H1 (cell line): ENCODE measurements around the gene RELL2. TPM values are rescaled to one million over a fixed set of nuclear protein-coding genes. Genes with fewer than 3 reads are reported as not detected.

Experiments used
- CTCF ChIA-PET: fragments of 300-600 bp; sonication (Branson Sonifier 250); formaldehyde crosslinking; loops from one replicate; lab custom pipeline; 2021; ENCODE audit not compliant: partially characterized antibody; lab: Charles Lee
- POLR2A ChIA-PET: fragments of 300-600 bp; sonication (Branson Sonifier 250); formaldehyde crosslinking; loops from one replicate; lab custom pipeline; 2021; ENCODE audit warnings: inconsistent platforms; ENCODE audit not compliant: partially characterized antibody; lab: Charles Lee
- DNase-seq, 2 experiments: peaks; one replicate each; pipeline versions ENCODE4 v3.0.0 to v3.0.0-alpha.2; 2010 to 2022; ENCODE audit warnings: low spot score in 2 of 2, low read depth in 1 of 2, mixed read lengths in 1 of 2
- FAIRE-seq: peaks from 2 replicates; lab custom pipeline; 2011; peaks lifted over from hg19 to GRCh38; lab: Jason Lieb, UNC
- H2AFZ ChIP-seq: 2 replicates; pipeline ENCODE4 v1.8.1; 2012; ENCODE audit warnings: low read length, inconsistent platforms
- H2AK5ac ChIP-seq: 2 replicates; pipeline ENCODE4 v1.6.1; 2013; ENCODE audit warnings: low read depth, low read length
- H2BK120ac ChIP-seq: replicated peaks from 2 replicates; pipeline ENCODE3; 2013; ENCODE audit warnings: low read depth, low read length, inconsistent platforms
- H2BK12ac ChIP-seq: 2 replicates; pipeline ENCODE4 v1.6.1; 2013; ENCODE audit warnings: low read depth, low read length
- H2BK15ac ChIP-seq: 2 replicates; pipeline ENCODE4 v1.6.1; 2013; ENCODE audit warnings: low read length
- H2BK20ac ChIP-seq: 2 replicates; pipeline ENCODE4 v1.6.1; 2013; ENCODE audit warnings: low read length
- H2BK5ac ChIP-seq: 2 replicates; pipeline ENCODE4 v1.6.1; 2013; ENCODE audit warnings: low read depth, low read length
- H3K14ac ChIP-seq: 2 replicates; pipeline ENCODE4 v1.6.1; 2013; ENCODE audit warnings: inconsistent platforms; ENCODE audit not compliant: insufficient read length
- H3K18ac ChIP-seq: 2 replicates; pipeline ENCODE4 v1.6.1; 2013; ENCODE audit warnings: low read length; ENCODE audit errors: extremely low read depth
- H3K23ac ChIP-seq: 2 replicates; pipeline ENCODE4 v1.6.1; 2013; ENCODE audit warnings: inconsistent platforms; ENCODE audit not compliant: insufficient read length
- H3K23me2 ChIP-seq: 2 replicates; pipeline ENCODE4 v1.6.1; 2013; ENCODE audit warnings: low read depth, low read length
- H3K27ac ChIP-seq: 2 replicates; pipeline ENCODE4 v1.6.1; 2011; ENCODE audit warnings: low read depth, low read length, inconsistent platforms
- H3K27me3 ChIP-seq, 4 experiments: replicated peaks in 1 of 4; 1 replicate in 1 of 4; 2 replicates in 3 of 4; pipeline versions ENCODE4 v1.6.1 to v1.8.1; 2011 to 2013; ENCODE audit warnings: low read length in 3 of 4, mild to moderate bottlenecking in 3 of 4, inconsistent platforms in 2 of 4, mixed read lengths in 2 of 4, moderate library complexity in 1 of 4; ENCODE audit not compliant: control insufficient read depth in 3 of 4, insufficient read depth in 3 of 4; ENCODE audit errors: extremely low read depth in 1 of 4
- H3K36me3 ChIP-seq, 4 experiments: 2 replicates each; pipeline versions ENCODE4 v1.6.1 to v1.8.1; 2011 to 2013; ENCODE audit warnings: mild to moderate bottlenecking in 4 of 4, low read length in 3 of 4, moderate library complexity in 2 of 4, control low read depth in 1 of 4, inconsistent platforms in 1 of 4; ENCODE audit not compliant: insufficient read depth in 4 of 4, control insufficient read depth in 2 of 4
- H3K4ac ChIP-seq: replicated peaks from 2 replicates; pipeline ENCODE3; 2013; ENCODE audit warnings: low read length, low read depth, mixed read lengths, inconsistent platforms; ENCODE audit not compliant: insufficient read length
- H3K4me1 ChIP-seq, 4 experiments: replicated peaks in 1 of 4; 1 replicate in 1 of 4; 2 replicates in 3 of 4; pipeline versions ENCODE4 v1.6.1 to v1.8.1; 2011 to 2013; ENCODE audit warnings: low read length in 3 of 4, inconsistent platforms in 2 of 4, mixed read lengths in 1 of 4; ENCODE audit not compliant: insufficient read depth in 4 of 4, control insufficient read depth in 3 of 4
- H3K4me2 ChIP-seq, 2 experiments: 2 replicates each; pipeline versions ENCODE4 v1.6.1 to v1.8.1; 2011 to 2013; ENCODE audit warnings: low read depth in 2 of 2, low read length in 2 of 2, control low read depth in 1 of 2, inconsistent platforms in 1 of 2, mild to moderate bottlenecking in 1 of 2; ENCODE audit not compliant: insufficient read depth in 1 of 2
- H3K4me3 ChIP-seq, 4 experiments: fragments of 200-600, 300-600 bp in 1 of 4; sonication (generic), shearing (Covaris generic), sonication (Bioruptor Twin) in 1 of 4; 2 replicates each; pipeline versions ENCODE4 v1.5.1 to v1.8.1; 2011 to 2016; ENCODE audit warnings: low read length in 4 of 4, low read depth in 3 of 4, control low read depth in 2 of 4, inconsistent platforms in 2 of 4, mild to moderate bottlenecking in 2 of 4, mixed read lengths in 1 of 4, moderate library complexity in 1 of 4; ENCODE audit not compliant: insufficient read depth in 2 of 4; ENCODE audit errors: extremely low read depth in 1 of 4
- H3K56ac ChIP-seq: replicated peaks from 2 replicates; pipeline ENCODE3; 2013; ENCODE audit warnings: low read depth, mild to moderate bottlenecking, mixed read lengths, low read length, inconsistent platforms; ENCODE audit not compliant: insufficient read length
- H3K79me1 ChIP-seq: 2 replicates; pipeline ENCODE4 v1.6.1; 2013; ENCODE audit warnings: low read depth, low read length, control low read depth
- H3K79me2 ChIP-seq, 2 experiments: 2 replicates each; pipeline versions ENCODE4 v1.6.1 to v1.8.1; 2012 to 2013; ENCODE audit warnings: low read length in 2 of 2, mild to moderate bottlenecking in 2 of 2, inconsistent platforms in 1 of 2; ENCODE audit not compliant: insufficient read depth in 2 of 2, control insufficient read depth in 1 of 2
- H3K9ac ChIP-seq, 4 experiments: replicated peaks in 1 of 4; 1 replicate in 1 of 4; 2 replicates in 3 of 4; pipeline versions ENCODE4 v1.6.1 to v1.8.1; 2011 to 2013; ENCODE audit warnings: low read depth in 3 of 4, low read length in 3 of 4, control low read depth in 2 of 4, mild to moderate bottlenecking in 2 of 4, moderate library complexity in 2 of 4, inconsistent platforms in 1 of 4; ENCODE audit errors: extremely low read depth in 1 of 4
- H3K9me3 ChIP-seq, 2 experiments: 2 replicates each; pipeline versions ENCODE4 v1.6.1 to v1.8.1; 2012 to 2013; ENCODE audit warnings: mild to moderate bottlenecking in 2 of 2, moderate library complexity in 2 of 2, control low read depth in 1 of 2, inconsistent platforms in 1 of 2, low read depth in 1 of 2, low read length in 1 of 2, mixed read lengths in 1 of 2; ENCODE audit not compliant: insufficient read depth in 2 of 2
- H4K20me1 ChIP-seq, 2 experiments: replicated peaks in 1 of 2; 2 replicates each; pipeline versions ENCODE3 to v1.8.1; 2011 to 2013; ENCODE audit warnings: inconsistent platforms in 2 of 2, low read length in 2 of 2, mild to moderate bottlenecking in 1 of 2; ENCODE audit not compliant: insufficient read depth in 2 of 2, control insufficient read depth in 1 of 2
- H4K5ac ChIP-seq: 2 replicates; pipeline ENCODE4 v1.6.1; 2013; ENCODE audit warnings: low read length, low read depth, mixed read lengths, inconsistent platforms; ENCODE audit not compliant: insufficient read length
- H4K8ac ChIP-seq: 2 replicates; pipeline ENCODE4 v1.8.0; 2013; ENCODE audit warnings: mild to moderate bottlenecking, moderate library complexity, low read length, inconsistent platforms; ENCODE audit not compliant: insufficient read depth; ENCODE audit errors: extremely low read depth
- H4K91ac ChIP-seq: replicated peaks from 2 replicates; pipeline ENCODE3; 2013; ENCODE audit warnings: low read length, mixed read lengths, inconsistent platforms; ENCODE audit not compliant: insufficient read length
- CBX8 ChIP-seq: fragments of 300-800, 300-1000 bp; sonication (generic); IDR thresholded peaks from 2 replicates; pipeline ENCODE4 v1.7.1; 2016; ENCODE audit warnings: low read depth, low read length, borderline replicate concordance
- CREB1 ChIP-seq: IDR thresholded peaks from 2 replicates; pipeline ENCODE4 v1.6.1; 2012; ENCODE audit warnings: inconsistent platforms
- GTF2F1 ChIP-seq: IDR thresholded peaks from 2 replicates; pipeline ENCODE4 v1.6.1; 2012; ENCODE audit warnings: low read depth, low read length, improper control_type of control experiment, borderline replicate concordance
- NRF1 ChIP-seq: IDR thresholded peaks from 2 replicates; pipeline ENCODE4 v1.6.1; 2011; ENCODE audit warnings: mild to moderate bottlenecking, low read depth, low read length, improper control_type of control experiment
- WGBS, 2 experiments: shearing (Covaris generic) in 1 of 2; methylation state at CpG; one replicate each; pipeline versions ENCODE4 v1.1.6 to v1.1.7; 2013 to 2015; ENCODE audit warnings: low lambda C conversion rate in 2 of 2, mixed read lengths in 2 of 2, inconsistent platforms in 1 of 2, low coverage in 1 of 2, missing lambda C conversion rate in 1 of 2; ENCODE audit not compliant: insufficient replicate concordance in 2 of 2, insufficient coverage in 1 of 2, insufficient read length in 1 of 2; ENCODE audit errors: extremely low coverage in 1 of 2, missing lambda C conversion rate in 1 of 2; 5-methylcytosine and 5-hydroxymethylcytosine counted together
- polyA plus RNA-seq, 7 experiments: library from polyadenylated mRNA; depleted of rRNA in 3 of 7; stranded (reverse) in 5 of 7; unstranded in 2 of 7; fragments of >200 nt in 5 of 7; fragments of 200-250 nt in 2 of 7; gene quantifications; 1 replicate in 5 of 7; 2 replicates in 1 of 7; 4 replicates in 1 of 7; pipeline versions ENCODE4 v1.2.1 to v1.2.3, GENCODE V29; 2011 to 2013; ENCODE audit warnings: missing spikeins in 2 of 7, mixed read lengths in 2 of 7
- total RNA-seq: library from RNA; stranded (reverse); fragmentation: NEBNext Ultra II Directional; extraction: Animal tissue kit (Norgen Biotek cat#: 25700); gene quantifications from 2 replicates; pipeline ENCODE4 v1.2.1, GENCODE V29; 2021
- TF ChIP-seq, protein P1 (sequence below), 3 experiments: IDR thresholded peaks; 1 replicate in 2 of 3; 2 replicates in 1 of 3; pipeline versions ENCODE4 v1.5.1 to v1.6.1; 2011; ENCODE audit warnings: low read length in 3 of 3, mild to moderate bottlenecking in 3 of 3, inconsistent platforms in 2 of 3, low read depth in 1 of 3, moderate library complexity in 1 of 3; ENCODE audit not compliant: insufficient read depth in 1 of 3; ENCODE audit errors: control extremely low read depth in 1 of 3
- TF ChIP-seq, protein P2 (sequence below): IDR thresholded peaks from 2 replicates; pipeline ENCODE4 v1.6.1; 2012; ENCODE audit warnings: inconsistent platforms
- TF ChIP-seq, protein P3 (sequence below): IDR thresholded peaks from 2 replicates; pipeline ENCODE4 v1.6.1; 2011; ENCODE audit warnings: low read depth, mild to moderate bottlenecking, low read length; ENCODE audit not compliant: insufficient read depth

The RELL2 gene
- total and polyA plus RNA-seq, 2 of the 8 experiments (the other 6 are each of a cell fraction or from before 2014, with no cell fraction given), result 18.6 to 23.7 TPM

DNA sequence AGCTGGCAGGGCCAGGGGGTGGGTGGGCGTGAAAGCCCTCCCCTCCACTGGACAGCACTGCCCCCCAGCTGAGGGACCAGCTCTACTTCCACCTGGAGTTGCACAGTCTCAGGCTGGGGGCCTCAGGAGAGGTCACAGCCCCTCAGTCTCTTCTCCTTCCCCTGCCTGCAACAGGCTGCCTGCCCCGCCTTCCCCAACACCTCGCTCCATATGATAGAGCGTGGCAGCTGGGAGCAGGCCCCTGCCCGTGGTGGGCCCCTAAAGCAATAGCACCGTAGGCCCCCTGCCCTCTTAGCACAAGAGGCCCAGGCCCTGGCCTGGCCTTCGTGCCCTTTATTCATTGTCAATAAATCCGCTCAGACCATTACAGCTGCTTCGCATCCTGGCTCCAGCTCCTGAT lies 3.9 kb downstream of the RELL2 start:
- peaks cover 0 to 4% (median 3%) of the 10 kb centered on the region in 4 experiments; a peak in 5 of 7 replicates for H3K4me1 ChIP-seq
- H4K8ac ChIP-seq, result no peak overlapping the region
- no peak for FAIRE-seq
- TF ChIP-seq, protein P1, sequence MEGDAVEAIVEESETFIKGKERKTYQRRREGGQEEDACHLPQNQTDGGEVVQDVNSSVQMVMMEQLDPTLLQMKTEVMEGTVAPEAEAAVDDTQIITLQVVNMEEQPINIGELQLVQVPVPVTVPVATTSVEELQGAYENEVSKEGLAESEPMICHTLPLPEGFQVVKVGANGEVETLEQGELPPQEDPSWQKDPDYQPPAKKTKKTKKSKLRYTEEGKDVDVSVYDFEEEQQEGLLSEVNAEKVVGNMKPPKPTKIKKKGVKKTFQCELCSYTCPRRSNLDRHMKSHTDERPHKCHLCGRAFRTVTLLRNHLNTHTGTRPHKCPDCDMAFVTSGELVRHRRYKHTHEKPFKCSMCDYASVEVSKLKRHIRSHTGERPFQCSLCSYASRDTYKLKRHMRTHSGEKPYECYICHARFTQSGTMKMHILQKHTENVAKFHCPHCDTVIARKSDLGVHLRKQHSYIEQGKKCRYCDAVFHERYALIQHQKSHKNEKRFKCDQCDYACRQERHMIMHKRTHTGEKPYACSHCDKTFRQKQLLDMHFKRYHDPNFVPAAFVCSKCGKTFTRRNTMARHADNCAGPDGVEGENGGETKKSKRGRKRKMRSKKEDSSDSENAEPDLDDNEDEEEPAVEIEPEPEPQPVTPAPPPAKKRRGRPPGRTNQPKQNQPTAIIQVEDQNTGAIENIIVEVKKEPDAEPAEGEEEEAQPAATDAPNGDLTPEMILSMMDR (IDR thresholded peaks at IDR 0.05; ENCODE audit: control extremely low read depth in 1 of 3, insufficient read depth in 1 of 3, low read depth in 1 of 3, low read length in 3 of 3), result no peak
- TF ChIP-seq, protein P2, sequence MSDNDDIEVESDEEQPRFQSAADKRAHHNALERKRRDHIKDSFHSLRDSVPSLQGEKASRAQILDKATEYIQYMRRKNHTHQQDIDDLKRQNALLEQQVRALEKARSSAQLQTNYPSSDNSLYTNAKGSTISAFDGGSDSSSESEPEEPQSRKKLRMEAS, result no peak
- TF ChIP-seq CREB1 (no peak), NRF1 (no peak), GTF2F1 (no peak), CBX8 (no peak)
- TF ChIP-seq, protein P3, sequence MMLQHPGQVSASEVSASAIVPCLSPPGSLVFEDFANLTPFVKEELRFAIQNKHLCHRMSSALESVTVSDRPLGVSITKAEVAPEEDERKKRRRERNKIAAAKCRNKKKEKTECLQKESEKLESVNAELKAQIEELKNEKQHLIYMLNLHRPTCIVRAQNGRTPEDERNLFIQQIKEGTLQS, result no peak
- TF ChIP-seq, all 59 proteins: peak for 0
- H2AK5ac ChIP-seq, result no peak overlapping the region
- no peak overlapping the region for H3K9ac ChIP-seq
- POLR2A ChIA-PET, result interaction anchor here (0.6 to 6.8 kb wide), 11 partner anchors 8 to 123 kb away, joined by 3 to 96 read pairs (median 3); partner anchors contain the start of genes DIAPH1 and FCHSD1
- H3K79me1 ChIP-seq, result peaks cover 4% of the 10 kb centered on the region
- H2BK12ac ChIP-seq, result no peak overlapping the region
- no peak overlapping the region for H2BK120ac ChIP-seq
- H3K56ac ChIP-seq, result no peak overlapping the region
- no peak overlapping the region for H3K27ac ChIP-seq
- no peak overlapping the region for H4K91ac ChIP-seq
- no peak overlapping the region for H2AFZ ChIP-seq
- H2BK5ac ChIP-seq, result no peak overlapping the region
- no peak overlapping the region for H4K5ac ChIP-seq
- H3K9me3 ChIP-seq, result no peaks in the 10 kb centered on the region
- H3K79me2 ChIP-seq, result peaks cover 3 to 8% of the 10 kb centered on the region in 2 experiments; a peak in 3 of 4 replicates
- 88% methylated on average over 9 of the region's 9 CpGs; no CpG with 5 or more reads in 1 of the 2 experiments for WGBS, 2 experiments
- H4K20me1 ChIP-seq, result peaks cover 3 to 14% of the 10 kb centered on the region in 2 experiments
- CTCF ChIA-PET, result interaction anchor here (0.6 to 2.9 kb wide), 8 partner anchors 14 to 62 kb away, joined by 3 to 17 read pairs (median 4); no protein-coding TSS in a partner anchor
- no peak overlapping the region for H3K23ac ChIP-seq
- no peak overlapping the region for H3K4ac ChIP-seq
- no peak overlapping the region for H3K14ac ChIP-seq
- peaks cover 0 to 4% (median 0%) of the 10 kb centered on the region in 4 experiments; a peak in 1 of 7 replicates for H3K27me3 ChIP-seq
- H3K18ac ChIP-seq, result no peak overlapping the region
- DNase-seq, result no peak
- H2BK15ac ChIP-seq, result no peak overlapping the region
- no peak overlapping the region for H3K4me3 ChIP-seq
- no peak overlapping the region for H2BK20ac ChIP-seq
- peaks cover 14% of the 10 kb centered on the region for H3K23me2 ChIP-seq
- H3K36me3 ChIP-seq, result peaks cover 0 to 25% (median 2%) of the 10 kb centered on the region in 4 experiments; a peak in 3 of 8 replicates
- H3K4me2 ChIP-seq, result no peak overlapping the region
